K562 (cell line): ENCODE results near the gene JUNB. TPM values are rescaled to one million over a fixed set of nuclear protein-coding genes. Genes with fewer than 3 reads are reported as not detected.

Source experiments
- ARID1B ChIP-seq: fragments of 450-650 bp; IDR thresholded peaks from 2 replicates; pipeline ENCODE4 v1.6.1; 2016; ENCODE audit warnings: antibody characterized with exemption, mild to moderate bottlenecking, inconsistent platforms
- ASH1L ChIP-seq: fragments of 450-650 bp; IDR thresholded peaks from 2 replicates; pipeline ENCODE4 v1.6.1; 2018; ENCODE audit warnings: borderline replicate concordance, mild to moderate bottlenecking, low read depth; ENCODE audit not compliant: partially characterized antibody
- CBX2 ChIP-seq: fragments of 200-600 bp; sonication (generic); IDR thresholded peaks from one replicate; pipeline ENCODE4 v1.6.1; 2012; ENCODE audit warnings: mild to moderate bottlenecking, low read length, inconsistent platforms; ENCODE audit not compliant: insufficient read depth, poor library complexity, severe bottlenecking
- CHD2 ChIP-seq: IDR thresholded peaks from 2 replicates; pipeline ENCODE4 v1.6.1; 2011; ENCODE audit warnings: low read depth, low read length
- CLOCK ChIP-seq: fragments of 250-450 bp; sonication (Bioruptor Pico); IDR thresholded peaks from 2 replicates; pipeline ENCODE4 v1.4.0; 2020; ENCODE audit warnings: mild to moderate bottlenecking, moderate library complexity, borderline replicate concordance
- EP300 ChIP-seq: IDR thresholded peaks from 2 replicates; pipeline ENCODE4 v1.6.1; 2012; ENCODE audit warnings: low read length, improper control_type of control experiment
- ETV5 ChIP-seq: sonication (generic); formaldehyde crosslinking; IDR thresholded peaks from 2 replicates; pipeline ENCODE4 v1.4.0; 2020; ENCODE audit warnings: low read depth, mild to moderate bottlenecking, missing genetic modification reagents
- KAT7 ChIP-seq: sonication (generic); formaldehyde crosslinking; IDR thresholded peaks from 2 replicates; pipeline ENCODE4 v1.8.0; 2022; ENCODE audit warnings: missing genetic modification reagents, mild to moderate bottlenecking, borderline replicate concordance
- KLF1 ChIP-seq: fragments of 450-650 bp; IDR thresholded peaks from 2 replicates; pipeline ENCODE4 v1.6.1; 2016; ENCODE audit warnings: missing genetic modification characterization, missing compliant biosample characterization
- NFXL1 ChIP-seq: fragments of 450-650 bp; formaldehyde crosslinking; IDR thresholded peaks from 2 replicates; pipeline ENCODE4 v1.4.0; 2021; ENCODE audit warnings: mild to moderate bottlenecking
- PCBP1 ChIP-seq: fragments of 200-400 bp; formaldehyde crosslinking; IDR thresholded peaks from 2 replicates; pipeline ENCODE4 v1.6.1; 2018; ENCODE audit warnings: mild to moderate bottlenecking, low read depth, low read length; ENCODE audit not compliant: poor library complexity, severe bottlenecking
- RBM39 ChIP-seq: fragments of 200-400 bp; formaldehyde crosslinking; optimal IDR thresholded peaks from 2 replicates; pipeline ENCODE3; 2018; ENCODE audit warnings: low read depth, low read length
- SMAD2 ChIP-seq: fragments of 150-350 bp; IDR thresholded peaks from 2 replicates; pipeline ENCODE4 v1.6.1; 2014; ENCODE audit warnings: low read depth, mild to moderate bottlenecking, low read length
- YY1 ChIP-seq, 3 experiments: IDR thresholded peaks; 2 replicates each; pipeline ENCODE4 v1.6.1; 2011; ENCODE audit warnings: low read length in 2 of 3, mild to moderate bottlenecking in 2 of 3, moderate library complexity in 2 of 3, borderline replicate concordance in 1 of 3, control low read depth in 1 of 3, low read depth in 1 of 3; ENCODE audit not compliant: insufficient read depth in 3 of 3, insufficient replicate concordance in 2 of 3, control insufficient read depth in 1 of 3, insufficient read length in 1 of 3; ENCODE audit errors: extremely low read depth in 1 of 3
- ZBED1 ChIP-seq: IDR thresholded peaks from 2 replicates; pipeline ENCODE4 v1.6.1; 2014
- ZNF586 ChIP-seq: fragments of 450-650 bp; formaldehyde crosslinking; conservative IDR thresholded peaks from 2 replicates; pipeline ENCODE4 v1.4.0; 2020; ENCODE audit warnings: mild to moderate bottlenecking, moderate library complexity
- polyA plus RNA-seq, 8 experiments: library from polyadenylated mRNA; depleted of rRNA in 4 of 8; stranded (reverse) in 5 of 8; unstranded in 3 of 8; fragments of >200 nt; fragmentation: Nextera tagmentation in 2 of 8; fragmentation: Illumina TruSeq in 1 of 8; extraction: Ambion mirVana in 2 of 8; extraction: Trizol in 1 of 8; gene quantifications; 2 replicates each; pipeline versions ENCODE4 v1.2.1 to v1.2.3, GENCODE V29; 2011 to 2014; ENCODE audit warnings: inconsistent platforms in 1 of 8, missing spikeins in 1 of 8
- total RNA-seq, 7 experiments: library from RNA; depleted of rRNA in 6 of 7; stranded (reverse); fragments of >200 nt in 6 of 7; fragmentation: Illumina TruSeq in 2 of 7; extraction: Trizol in 2 of 7; gene quantifications; 2 replicates each; pipeline versions ENCODE4 v1.2.1 to v1.2.3, GENCODE V29; 2011 to 2021; ENCODE audit warnings: low replicate concordance in 1 of 7
- TF ChIP-seq, protein P1 (sequence below): fragments of 200-800 bp; sonication (Bioruptor generic); IDR thresholded peaks from 2 replicates; pipeline ENCODE4 v1.6.1; 2016; ENCODE audit warnings: missing genetic modification characterization, missing compliant biosample characterization
- TF ChIP-seq, protein P2 (sequence below): sonication (generic); formaldehyde crosslinking; IDR thresholded peaks from 2 replicates; pipeline ENCODE4 v1.9.0; 2022; ENCODE audit warnings: mild to moderate bottlenecking, missing genetic modification reagents

The JUNB gene
- total and polyA plus RNA-seq, 9 of the 15 experiments (the other 6 are each of a cell fraction or from before 2014, with no cell fraction given) = 0.23 to 88.1 (median 13.1) TPM

GRCh38 chr19:12757544-12758274 lies 33.6 kb upstream of the JUNB start (continued):
- TF ChIP-seq, protein P1, sequence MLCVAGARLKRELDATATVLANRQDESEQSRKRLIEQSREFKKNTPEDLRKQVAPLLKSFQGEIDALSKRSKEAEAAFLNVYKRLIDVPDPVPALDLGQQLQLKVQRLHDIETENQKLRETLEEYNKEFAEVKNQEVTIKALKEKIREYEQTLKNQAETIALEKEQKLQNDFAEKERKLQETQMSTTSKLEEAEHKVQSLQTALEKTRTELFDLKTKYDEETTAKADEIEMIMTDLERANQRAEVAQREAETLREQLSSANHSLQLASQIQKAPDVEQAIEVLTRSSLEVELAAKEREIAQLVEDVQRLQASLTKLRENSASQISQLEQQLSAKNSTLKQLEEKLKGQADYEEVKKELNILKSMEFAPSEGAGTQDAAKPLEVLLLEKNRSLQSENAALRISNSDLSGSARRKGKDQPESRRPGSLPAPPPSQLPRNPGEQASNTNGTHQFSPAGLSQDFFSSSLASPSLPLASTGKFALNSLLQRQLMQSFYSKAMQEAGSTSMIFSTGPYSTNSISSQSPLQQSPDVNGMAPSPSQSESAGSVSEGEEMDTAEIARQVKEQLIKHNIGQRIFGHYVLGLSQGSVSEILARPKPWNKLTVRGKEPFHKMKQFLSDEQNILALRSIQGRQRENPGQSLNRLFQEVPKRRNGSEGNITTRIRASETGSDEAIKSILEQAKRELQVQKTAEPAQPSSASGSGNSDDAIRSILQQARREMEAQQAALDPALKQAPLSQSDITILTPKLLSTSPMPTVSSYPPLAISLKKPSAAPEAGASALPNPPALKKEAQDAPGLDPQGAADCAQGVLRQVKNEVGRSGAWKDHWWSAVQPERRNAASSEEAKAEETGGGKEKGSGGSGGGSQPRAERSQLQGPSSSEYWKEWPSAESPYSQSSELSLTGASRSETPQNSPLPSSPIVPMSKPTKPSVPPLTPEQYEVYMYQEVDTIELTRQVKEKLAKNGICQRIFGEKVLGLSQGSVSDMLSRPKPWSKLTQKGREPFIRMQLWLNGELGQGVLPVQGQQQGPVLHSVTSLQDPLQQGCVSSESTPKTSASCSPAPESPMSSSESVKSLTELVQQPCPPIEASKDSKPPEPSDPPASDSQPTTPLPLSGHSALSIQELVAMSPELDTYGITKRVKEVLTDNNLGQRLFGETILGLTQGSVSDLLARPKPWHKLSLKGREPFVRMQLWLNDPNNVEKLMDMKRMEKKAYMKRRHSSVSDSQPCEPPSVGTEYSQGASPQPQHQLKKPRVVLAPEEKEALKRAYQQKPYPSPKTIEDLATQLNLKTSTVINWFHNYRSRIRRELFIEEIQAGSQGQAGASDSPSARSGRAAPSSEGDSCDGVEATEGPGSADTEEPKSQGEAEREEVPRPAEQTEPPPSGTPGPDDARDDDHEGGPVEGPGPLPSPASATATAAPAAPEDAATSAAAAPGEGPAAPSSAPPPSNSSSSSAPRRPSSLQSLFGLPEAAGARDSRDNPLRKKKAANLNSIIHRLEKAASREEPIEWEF (CRISPR knock-in tag) = no peak
- TF ChIP-seq KAT7 (CRISPR knock-in tag) (no peak), YY1 (IDR thresholded peaks at IDR 0.05; ENCODE audit: borderline replicate concordance in 1 of 3, control insufficient read depth in 1 of 3, extremely low read depth in 1 of 3, insufficient read depth in 3 of 3, insufficient read length in 1 of 3, insufficient replicate concordance in 2 of 3, low read depth in 1 of 3, low read length in 2 of 3) (peak in 1 of 3 experiments; percentile 27), CBX2 (no peak), ARID1B (no peak), CHD2 (no peak), PCBP1 (peak; percentile 45), CLOCK (CRISPR knock-in tag) (no peak), KLF1 (tag) (no peak), ASH1L (no peak), EP300 (peak; percentile 9; the same call in 1 of the 2 replicates), ETV5 (CRISPR knock-in tag) (no peak), NFXL1 (CRISPR knock-in tag) (no peak), ZNF586 (CRISPR knock-in tag) (no peak), RBM39 (no peak), SMAD2 (no peak), ZBED1 (no peak)
- TF ChIP-seq, protein P2, sequence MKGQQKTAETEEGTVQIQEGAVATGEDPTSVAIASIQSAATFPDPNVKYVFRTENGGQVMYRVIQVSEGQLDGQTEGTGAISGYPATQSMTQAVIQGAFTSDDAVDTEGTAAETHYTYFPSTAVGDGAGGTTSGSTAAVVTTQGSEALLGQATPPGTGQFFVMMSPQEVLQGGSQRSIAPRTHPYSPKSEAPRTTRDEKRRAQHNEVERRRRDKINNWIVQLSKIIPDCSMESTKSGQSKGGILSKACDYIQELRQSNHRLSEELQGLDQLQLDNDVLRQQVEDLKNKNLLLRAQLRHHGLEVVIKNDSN (CRISPR knock-in tag) = no peak
